Measurements from ENCODE around the gene FAM53B.

Gene FAM53B

DNA sequence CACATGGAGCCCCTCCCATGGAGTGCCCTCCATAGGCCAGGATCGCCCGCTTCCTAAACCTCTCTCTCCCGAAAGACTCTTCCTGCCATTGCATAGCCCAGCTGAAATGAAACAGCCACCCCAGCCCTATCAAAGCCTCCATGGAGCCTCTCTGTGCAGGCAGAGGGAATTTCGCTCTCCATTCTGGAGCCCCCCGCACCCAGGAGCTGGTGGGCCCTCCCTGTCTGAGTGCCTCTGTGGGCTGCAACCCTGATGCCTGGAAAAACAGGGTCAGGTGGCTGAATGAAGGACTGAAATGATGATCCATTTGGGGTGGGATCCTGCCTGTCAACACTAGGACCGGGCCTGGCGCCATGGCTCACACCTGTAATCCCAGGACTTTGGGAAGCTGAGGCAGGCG lies 106.4 kb downstream of the FAM53B start:
- Mint-ChIP-seq H3K9me3 (peaks cover 13% of the 10 kb centered on the region), H3K27me3 (no peaks in the 10 kb centered on the region), H3K27ac (peak overlapping the region; percentile 23), H3K36me3 (ENCODE audit: low read depth) (peaks cover 20% of the 10 kb centered on the region), H3K4me3 (no peak overlapping the region), H3K4me1 (ENCODE audit: low read depth) (peaks cover 63% of the 10 kb centered on the region)
- no peak for DNase-seq

DNA sequence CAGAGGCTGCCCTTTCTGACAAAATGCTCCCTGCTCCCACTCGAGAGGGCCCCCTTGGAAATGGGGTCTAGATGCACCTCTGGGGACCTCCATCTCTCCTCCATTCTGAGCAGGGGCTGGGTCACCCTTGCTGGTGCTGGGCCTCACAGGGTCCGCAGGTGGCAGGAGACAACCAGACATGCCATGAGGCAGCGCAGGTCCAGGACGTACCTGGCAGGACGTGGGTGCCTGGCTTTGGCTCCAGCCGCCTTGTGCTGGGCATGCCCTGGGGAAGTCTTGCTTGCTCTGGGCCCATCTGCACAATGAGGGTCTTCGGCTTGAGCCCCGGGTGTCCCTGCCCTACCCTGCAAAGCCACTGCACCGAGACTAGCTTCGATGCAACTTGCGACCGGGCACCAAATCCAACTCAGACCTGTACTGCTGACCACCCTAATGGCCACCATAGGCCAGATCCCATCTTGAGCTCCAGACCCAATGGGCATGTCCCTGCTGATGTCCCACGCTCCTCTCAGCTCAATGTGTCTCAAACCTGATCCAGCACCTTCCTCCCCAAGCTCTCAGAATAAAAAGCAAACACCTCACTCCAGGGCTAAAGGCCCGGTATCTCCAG lies 107.0 kb downstream of the FAM53B start:
- Mint-ChIP-seq H3K27ac (peak overlapping the region; percentile 23), H3K4me1 (ENCODE audit: low read depth) (peaks cover 61% of the 10 kb centered on the region), H3K4me3 (no peak overlapping the region), H3K9me3 (peaks cover 13% of the 10 kb centered on the region), H3K27me3 (no peaks in the 10 kb centered on the region), H3K36me3 (ENCODE audit: low read depth) (peaks cover 16% of the 10 kb centered on the region)
- no peak for DNase-seq

DNA sequence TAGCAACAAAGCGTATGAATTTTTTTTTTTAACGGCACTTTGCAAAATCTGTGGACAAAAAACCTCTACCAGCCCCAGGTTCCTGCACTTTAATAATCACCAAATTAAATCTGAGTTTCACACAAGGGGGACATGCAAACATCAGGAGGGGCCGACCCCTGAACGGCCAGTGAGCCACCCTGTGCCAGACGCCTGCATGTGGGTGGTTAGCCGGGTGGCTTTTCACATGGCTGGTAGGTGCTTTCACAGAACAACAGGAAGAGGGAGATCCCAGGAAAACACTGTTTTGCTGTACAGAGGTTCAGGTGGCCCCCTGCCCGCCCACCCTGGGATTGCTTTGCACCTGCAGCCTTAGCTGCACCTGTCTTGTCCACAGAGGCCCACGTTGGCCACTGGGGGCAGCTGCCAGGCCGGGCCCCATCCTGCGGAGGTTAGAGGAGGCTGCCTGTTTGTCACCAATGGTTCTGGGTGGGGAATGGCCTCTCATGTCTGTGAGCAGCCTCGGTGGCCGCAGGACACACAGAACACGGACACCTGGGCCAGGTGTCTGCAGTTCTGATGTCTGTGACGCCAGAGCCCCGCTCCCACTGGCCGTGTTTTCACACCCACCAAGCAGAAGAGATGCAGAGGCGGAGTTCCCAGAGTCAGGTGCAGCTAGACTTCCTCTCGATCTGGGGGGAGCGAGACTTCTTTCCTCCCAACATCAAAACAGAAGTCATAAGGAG lies 107.7 kb downstream of the FAM53B start:
- no peaks in the 10 kb centered on the region for H3K27me3 Mint-ChIP-seq
- peak overlapping the region; percentile 36 for H3K4me3 Mint-ChIP-seq
- H3K4me1 Mint-ChIP-seq (ENCODE audit: low read depth) = peaks cover 60% of the 10 kb centered on the region
- H3K27ac Mint-ChIP-seq = peak overlapping the region; percentile 67
- H3K9me3 Mint-ChIP-seq = peaks cover 13% of the 10 kb centered on the region
- peaks cover 16% of the 10 kb centered on the region for H3K36me3 Mint-ChIP-seq (ENCODE audit: low read depth)
- DNase-seq = no peak

GRCh38 chr10:124632566-124632965 lies 111.6 kb downstream of the FAM53B start:
- no peak overlapping the region for H3K4me3 Mint-ChIP-seq
- no peaks in the 10 kb centered on the region for H3K27me3 Mint-ChIP-seq
- H3K4me1 Mint-ChIP-seq (ENCODE audit: low read depth) = peaks cover 54% of the 10 kb centered on the region
- H3K27ac Mint-ChIP-seq = no peak overlapping the region
- H3K36me3 Mint-ChIP-seq (ENCODE audit: low read depth) = peaks cover 20% of the 10 kb centered on the region
- H3K9me3 Mint-ChIP-seq = peaks cover 13% of the 10 kb centered on the region
- no peak for DNase-seq

DNA sequence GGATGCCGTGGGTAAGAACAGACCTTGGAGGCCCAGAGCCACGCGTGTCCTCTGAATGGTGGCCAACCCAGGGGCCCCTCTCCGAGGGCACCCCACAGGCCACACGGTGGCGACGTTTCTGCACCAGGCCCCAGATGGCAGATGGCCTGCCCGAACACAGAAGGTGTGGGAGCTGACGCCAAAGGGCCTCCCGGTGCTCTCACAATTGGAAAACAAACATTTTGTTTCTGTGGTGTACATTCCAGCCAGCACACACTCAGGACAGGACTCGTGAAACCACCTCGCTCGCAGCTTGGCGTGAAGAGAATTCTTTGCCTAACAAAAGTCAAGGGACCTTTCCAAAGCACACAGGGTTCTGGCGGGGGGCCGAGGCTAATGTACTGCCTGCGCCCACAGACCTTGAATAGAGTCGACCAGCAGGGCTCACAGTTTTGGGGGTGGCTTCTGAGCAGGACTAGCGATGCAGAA lies 112.1 kb downstream of the FAM53B start:
- DNase-seq = peak; percentile 63
- H3K4me3 Mint-ChIP-seq = no peak overlapping the region
- H3K27me3 Mint-ChIP-seq = no peaks in the 10 kb centered on the region
- peaks cover 54% of the 10 kb centered on the region for H3K4me1 Mint-ChIP-seq (ENCODE audit: low read depth)
- peaks cover 13% of the 10 kb centered on the region for H3K9me3 Mint-ChIP-seq
- H3K36me3 Mint-ChIP-seq (ENCODE audit: low read depth) = peaks cover 20% of the 10 kb centered on the region
- peak overlapping the region; percentile 18 for H3K27ac Mint-ChIP-seq

DNA sequence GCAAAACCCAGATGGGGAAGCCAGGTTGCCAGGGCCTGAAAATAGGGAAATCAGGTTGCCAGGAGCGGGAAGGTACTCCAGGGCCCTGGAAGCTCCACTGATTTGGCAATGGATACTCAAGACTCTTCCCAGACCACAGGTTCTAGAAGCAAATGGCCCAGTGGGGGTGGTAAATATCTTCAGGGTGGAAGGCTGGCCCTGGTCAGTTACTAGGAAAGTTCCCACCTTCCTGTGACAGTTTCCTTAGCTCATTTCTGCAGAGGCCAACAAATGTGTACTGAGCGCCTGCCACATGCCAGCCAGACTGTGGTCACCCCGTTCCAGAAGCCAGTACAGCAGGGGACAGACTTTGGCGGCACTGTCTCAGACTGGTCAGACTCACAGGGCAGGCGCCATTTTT lies 113.6 kb downstream of the FAM53B start:
- Mint-ChIP-seq H3K9me3 (peaks cover 13% of the 10 kb centered on the region), H3K36me3 (ENCODE audit: low read depth) (peaks cover 20% of the 10 kb centered on the region), H3K27ac (no peak overlapping the region), H3K27me3 (no peaks in the 10 kb centered on the region), H3K4me1 (ENCODE audit: low read depth) (peaks cover 54% of the 10 kb centered on the region), H3K4me3 (no peak overlapping the region)
- no peak for DNase-seq

GRCh38 chr10:124629842-124630241 lies 114.3 kb downstream of the FAM53B start:
- H3K4me1 Mint-ChIP-seq (ENCODE audit: low read depth) = peaks cover 57% of the 10 kb centered on the region
- H3K36me3 Mint-ChIP-seq (ENCODE audit: low read depth) = peaks cover 19% of the 10 kb centered on the region

DNA sequence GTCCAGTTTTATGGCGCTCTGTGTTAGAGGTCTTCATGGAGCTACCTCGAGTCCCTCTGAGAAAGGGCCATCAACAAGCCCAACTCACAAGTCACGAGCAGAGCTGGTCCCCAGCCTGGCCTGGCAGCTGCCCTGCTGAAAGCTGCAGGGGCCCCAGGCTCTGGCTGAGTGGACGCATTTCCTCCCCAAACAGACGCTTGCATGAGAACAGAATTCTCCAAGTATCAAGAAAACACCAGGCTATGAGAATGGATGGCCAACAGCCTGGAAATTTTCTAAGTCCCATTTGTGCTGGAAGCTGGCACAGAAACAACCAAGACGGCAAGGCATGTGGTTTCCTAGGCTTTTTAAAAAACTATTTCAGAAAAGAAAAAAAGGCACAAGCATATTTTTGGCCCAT lies 114.8 kb downstream of the FAM53B start:
- Mint-ChIP-seq H3K27me3 (no peaks in the 10 kb centered on the region), H3K27ac (peak overlapping the region; percentile 12), H3K4me1 (ENCODE audit: low read depth) (peaks cover 60% of the 10 kb centered on the region), H3K36me3 (ENCODE audit: low read depth) (peaks cover 16% of the 10 kb centered on the region), H3K9me3 (peaks cover 9% of the 10 kb centered on the region), H3K4me3 (no peak overlapping the region)
- DNase-seq = no peak

More at GRCh38 chr10:124629842-124630241, 114.3 kb downstream of the FAM53B start:
- no peak overlapping the region for H3K27ac Mint-ChIP-seq
- H3K4me3 Mint-ChIP-seq = no peak overlapping the region
- no peaks in the 10 kb centered on the region for H3K27me3 Mint-ChIP-seq
- H3K9me3 Mint-ChIP-seq = peaks cover 13% of the 10 kb centered on the region
- no peak for DNase-seq

- Mint-ChIP-seq H3K9me3 (peaks cover 2% of the 10 kb centered on the region), H3K4me1 (ENCODE audit: low read depth) (peaks cover 60% of the 10 kb centered on the region), H3K4me3 (no peak overlapping the region), H3K27me3 (no peaks in the 10 kb centered on the region), H3K27ac (no peak overlapping the region), H3K36me3 (ENCODE audit: low read depth) (peaks cover 11% of the 10 kb centered on the region)
- DNase-seq = no peak
Observed at GRCh38 chr10:124628676-124629021, 115.5 kb downstream of the FAM53B start.

GRCh38 chr10:124627866-124628675 lies 116.1 kb downstream of the FAM53B start:
- peak overlapping the region; percentile 3 for H3K27ac Mint-ChIP-seq
- peaks cover 55% of the 10 kb centered on the region for H3K4me1 Mint-ChIP-seq (ENCODE audit: low read depth)

GRCh38 chr10:124626759-124627380 lies 117.3 kb downstream of the FAM53B start:
- Mint-ChIP-seq H3K27ac (peak overlapping the region; percentile 59), H3K9me3 (no peaks in the 10 kb centered on the region), H3K36me3 (ENCODE audit: low read depth) (peaks cover 16% of the 10 kb centered on the region), H3K4me1 (ENCODE audit: low read depth) (peaks cover 50% of the 10 kb centered on the region), H3K27me3 (no peaks in the 10 kb centered on the region), H3K4me3 (peak overlapping the region; percentile 18)
- DNase-seq = peak; percentile 71

More at GRCh38 chr10:124627866-124628675, 116.1 kb downstream of the FAM53B start:
- no peak for DNase-seq
- Mint-ChIP-seq H3K4me3 (no peak overlapping the region), H3K9me3 (no peaks in the 10 kb centered on the region), H3K36me3 (ENCODE audit: low read depth) (peaks cover 12% of the 10 kb centered on the region), H3K27me3 (no peaks in the 10 kb centered on the region)

GRCh38 chr10:124625831-124626238 lies 118.3 kb downstream of the FAM53B start:
- Mint-ChIP-seq H3K4me3 (no peak overlapping the region), H3K9me3 (no peaks in the 10 kb centered on the region), H3K4me1 (ENCODE audit: low read depth) (peaks cover 45% of the 10 kb centered on the region), H3K27me3 (no peaks in the 10 kb centered on the region), H3K27ac (no peak overlapping the region), H3K36me3 (ENCODE audit: low read depth) (peaks cover 23% of the 10 kb centered on the region)
- no peak for DNase-seq

GRCh38 chr10:124624895-124625294 lies 119.3 kb downstream of the FAM53B start:
- Mint-ChIP-seq H3K4me1 (ENCODE audit: low read depth) (peaks cover 49% of the 10 kb centered on the region), H3K27ac (peak overlapping the region; percentile 11)

GRCh38 chr10:124624466-124624865 lies 119.7 kb downstream of the FAM53B start:
- Mint-ChIP-seq H3K4me1 (ENCODE audit: low read depth) (peaks cover 52% of the 10 kb centered on the region), H3K9me3 (no peaks in the 10 kb centered on the region), H3K36me3 (ENCODE audit: low read depth) (peaks cover 23% of the 10 kb centered on the region), H3K4me3 (no peak overlapping the region), H3K27me3 (no peaks in the 10 kb centered on the region), H3K27ac (peak overlapping the region; percentile 11)
- no peak for DNase-seq

More at GRCh38 chr10:124624895-124625294, 119.3 kb downstream of the FAM53B start:
- no peak overlapping the region for H3K4me3 Mint-ChIP-seq
- H3K36me3 Mint-ChIP-seq (ENCODE audit: low read depth) = peaks cover 23% of the 10 kb centered on the region
- DNase-seq = no peak
- H3K27me3 Mint-ChIP-seq = no peaks in the 10 kb centered on the region
- H3K9me3 Mint-ChIP-seq = no peaks in the 10 kb centered on the region

All from activated T-cell treated with anti-CD3 and anti-CD28 coated beads, Interleukin-2, amount 50 U/mL, for 24 hours (primary cell).